Activated CD8-positive, alpha-beta memory T cell treated with anti-CD3 and anti-CD28 coated beads, Interleukin-2, amount 50 U/mL, for 48 hours (primary cell): Measurements from ENCODE around the gene NMNAT2.
"Not testable (repeated sequence)": the region's sequence is repeated elsewhere in the genome, so short reads cannot be mapped to it uniquely, and the experiment has no call there.

ENCODE experiments used
- DNase-seq: peaks from one replicate; pipeline ENCODE4 v3.0.0-alpha.2; 2020

NMNAT2 gene

DNA sequence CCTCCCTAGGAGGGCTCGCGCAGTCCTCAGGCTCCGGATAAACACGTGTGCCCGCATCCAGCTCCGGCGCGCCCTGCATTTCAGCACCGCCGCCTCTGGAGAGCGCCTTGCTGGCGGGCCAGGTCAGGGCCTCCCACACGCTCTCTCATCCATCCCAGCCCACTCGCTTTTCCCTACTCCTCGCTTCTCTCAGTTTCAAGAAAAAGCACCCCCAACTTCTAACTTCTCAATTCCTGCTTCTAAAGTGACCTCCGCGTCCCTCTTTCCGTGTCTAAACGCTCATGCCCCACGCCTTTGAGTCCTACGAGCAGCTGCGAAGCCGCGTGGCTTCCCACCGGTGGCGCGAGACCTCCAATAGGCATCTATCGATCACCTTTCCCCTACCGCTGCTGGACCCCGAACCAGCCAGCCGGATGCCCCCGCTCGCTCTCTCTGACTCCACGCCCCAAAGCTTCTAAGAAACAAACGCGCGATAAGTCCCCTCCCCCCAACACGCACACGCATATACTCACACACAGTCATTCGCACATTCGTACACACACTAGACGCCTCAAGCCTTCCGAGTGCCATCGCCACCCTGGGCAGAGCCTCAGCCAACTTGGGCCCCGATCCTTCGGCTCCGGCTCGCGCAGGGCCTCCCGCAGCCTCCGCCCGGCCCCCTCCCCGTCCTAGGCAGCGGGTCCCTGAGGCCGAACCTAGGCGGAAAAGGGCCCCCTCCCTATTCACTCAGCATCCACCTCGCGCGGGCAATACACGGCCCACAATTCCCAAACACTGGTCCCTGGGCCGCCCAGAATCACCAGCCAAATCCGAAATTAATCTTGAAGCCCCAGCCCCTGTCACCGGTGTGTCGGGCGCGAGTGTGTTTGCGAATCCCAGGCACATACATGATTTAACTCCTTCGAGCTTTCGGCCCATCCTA is 1.1 kb downstream of the NMNAT2 start:
- DNase-seq, result peak; percentile 70

DNA sequence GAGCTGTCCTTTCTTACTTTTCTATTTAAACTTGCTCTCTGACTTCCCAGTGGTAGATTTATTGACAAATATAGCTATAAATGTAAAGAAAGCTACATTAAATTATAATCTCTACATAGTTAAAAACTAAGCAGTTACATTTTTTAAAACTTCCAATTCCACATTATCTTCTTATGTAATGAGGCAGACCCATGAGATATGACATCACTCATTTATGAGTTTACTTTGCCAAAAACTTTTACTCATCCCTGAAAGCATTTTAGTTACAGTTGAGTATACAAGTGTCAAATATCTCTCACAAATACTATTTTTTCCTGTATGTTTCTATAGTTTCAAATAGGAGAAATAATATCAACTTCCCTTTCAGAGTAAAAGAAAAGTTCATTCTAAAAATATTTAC is 3.8 kb downstream of the NMNAT2 start:
- DNase-seq, result no peak

DNA sequence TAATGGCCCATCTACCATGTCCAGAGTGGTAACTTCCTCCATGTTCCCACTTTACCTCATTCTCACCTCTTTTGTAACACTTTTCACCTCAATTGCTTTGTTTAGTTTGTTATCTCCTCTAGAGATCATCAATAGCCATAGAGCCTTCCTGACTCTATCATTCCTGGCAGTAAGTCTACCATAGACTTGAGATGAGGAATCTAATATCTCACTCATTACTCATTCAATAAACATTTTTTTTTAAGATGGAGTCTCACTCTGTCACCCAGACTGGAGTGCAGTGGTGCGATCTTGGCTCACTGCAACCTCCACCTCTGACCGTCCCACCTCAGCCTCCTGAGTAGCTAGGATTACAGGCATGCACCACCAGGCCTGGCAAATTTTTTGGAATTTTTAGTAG is 7.1 kb downstream of the NMNAT2 start:
- DNase-seq, result no peak

DNA sequence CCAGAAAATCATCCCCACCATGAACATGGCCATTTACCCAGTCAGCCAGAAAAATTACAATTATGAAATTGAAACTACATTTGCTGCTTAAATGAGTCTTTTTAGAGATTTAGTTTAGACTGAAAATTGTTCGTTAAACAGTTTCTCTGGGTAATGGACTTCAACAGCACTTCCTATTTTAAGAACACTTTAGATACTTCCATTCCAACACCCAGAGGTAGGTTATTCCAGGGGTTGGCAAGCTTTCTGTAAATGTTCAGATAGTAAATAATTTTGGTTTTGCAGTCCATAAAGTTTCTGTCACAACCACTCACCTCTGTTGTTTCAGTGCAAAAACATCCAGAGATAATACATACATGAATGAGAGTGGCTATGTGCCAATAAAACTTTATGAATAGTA is 10.2 kb downstream of the NMNAT2 start:
- DNase-seq, result no peak

DNA sequence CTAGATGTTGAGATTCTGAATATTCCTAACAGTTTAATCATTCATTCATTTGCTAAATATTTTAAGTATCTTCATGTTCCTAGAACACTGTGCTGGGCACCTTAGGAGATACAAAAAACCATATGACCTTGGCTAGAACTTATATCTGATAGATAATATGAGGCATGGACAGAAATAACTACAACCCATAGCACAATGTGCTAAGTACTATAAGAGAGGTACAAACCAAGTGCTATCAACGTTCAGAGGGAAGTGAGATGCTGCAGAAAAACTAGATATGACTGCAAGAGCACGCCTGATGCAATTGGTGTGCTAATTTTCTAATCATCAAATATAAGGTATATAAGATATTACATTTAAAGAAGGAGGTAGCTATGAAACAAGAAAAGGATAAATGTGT is 10.7 kb downstream of the NMNAT2 start:
- DNase-seq, result no peak

DNA sequence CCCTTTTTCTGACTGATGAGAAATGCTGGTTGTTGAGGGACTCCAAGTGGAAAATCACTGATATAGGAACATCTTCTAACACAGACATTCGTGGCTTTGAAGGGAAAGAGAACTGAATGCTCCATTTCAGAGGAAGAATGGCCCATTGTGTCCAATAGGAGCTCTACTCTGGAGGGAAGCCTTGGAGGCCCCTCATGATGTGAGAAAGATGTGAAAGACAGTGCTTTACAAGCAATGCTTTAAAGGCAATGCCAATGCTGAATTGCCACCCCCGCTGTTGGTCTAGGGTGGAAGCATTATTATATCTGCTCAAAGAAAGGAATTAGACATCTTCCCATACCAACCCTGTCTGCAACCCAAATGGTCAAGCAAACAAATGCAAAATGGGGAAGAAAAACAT is 13.7 kb downstream of the NMNAT2 start:
- DNase-seq, result no peak

DNA sequence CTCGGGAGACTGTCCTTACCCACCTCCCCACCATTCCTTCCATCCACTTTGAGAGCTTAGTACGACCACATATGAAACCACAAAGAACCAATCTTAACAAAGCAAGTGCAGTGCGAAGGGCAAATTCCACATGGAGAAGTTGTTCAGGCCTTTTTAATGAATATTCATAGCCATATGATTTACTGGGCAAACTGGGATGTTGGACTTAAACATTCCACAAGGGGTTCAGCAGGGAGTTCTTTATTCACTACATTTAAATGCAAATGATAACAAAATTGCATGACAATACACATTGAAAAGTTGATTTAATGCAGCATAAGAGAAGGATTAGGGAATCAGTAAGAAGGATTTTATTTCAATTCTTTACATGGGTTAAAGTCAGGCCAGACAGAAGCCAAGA is 14.7 kb downstream of the NMNAT2 start:
- DNase-seq, result no peak

DNA sequence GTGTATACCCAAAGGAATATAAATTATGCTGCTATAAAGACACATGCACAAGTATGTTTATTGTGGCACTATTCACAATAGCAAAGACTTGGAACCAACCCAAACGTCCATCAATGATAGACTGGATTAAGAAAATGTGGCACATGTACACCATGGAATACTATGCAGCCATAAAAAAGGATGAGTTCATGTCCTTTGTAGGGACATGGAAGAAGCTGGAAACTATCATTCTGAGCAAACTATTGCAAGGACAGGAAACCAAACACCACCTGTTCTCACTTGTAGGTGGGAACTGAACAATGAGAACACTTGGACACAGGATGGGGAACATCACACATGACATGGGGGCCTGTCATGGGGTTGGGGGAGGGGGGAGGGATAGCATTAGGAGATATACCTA is 16.6 kb downstream of the NMNAT2 start:
- not testable (repeated sequence) for DNase-seq

DNA sequence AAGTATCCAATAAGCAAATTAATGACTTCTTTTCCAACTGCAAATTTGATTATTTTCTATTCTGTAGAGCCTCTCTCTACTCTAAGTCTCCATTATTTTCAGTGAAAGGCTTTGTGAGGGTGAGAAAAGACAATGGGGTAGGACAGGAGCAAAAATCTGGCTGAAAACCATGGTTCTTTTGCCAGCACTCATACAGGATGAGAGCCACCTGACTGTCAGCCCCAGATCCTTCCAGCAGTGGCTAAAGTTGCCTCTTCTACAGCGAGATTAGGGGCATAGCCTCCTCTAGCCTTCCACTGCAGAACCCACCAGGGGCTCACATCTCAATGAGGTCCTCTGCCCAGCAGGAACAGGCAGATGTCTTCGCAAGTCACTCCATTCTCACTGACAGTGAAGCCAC is 23.7 kb downstream of the NMNAT2 start:
- no peak for DNase-seq

DNA sequence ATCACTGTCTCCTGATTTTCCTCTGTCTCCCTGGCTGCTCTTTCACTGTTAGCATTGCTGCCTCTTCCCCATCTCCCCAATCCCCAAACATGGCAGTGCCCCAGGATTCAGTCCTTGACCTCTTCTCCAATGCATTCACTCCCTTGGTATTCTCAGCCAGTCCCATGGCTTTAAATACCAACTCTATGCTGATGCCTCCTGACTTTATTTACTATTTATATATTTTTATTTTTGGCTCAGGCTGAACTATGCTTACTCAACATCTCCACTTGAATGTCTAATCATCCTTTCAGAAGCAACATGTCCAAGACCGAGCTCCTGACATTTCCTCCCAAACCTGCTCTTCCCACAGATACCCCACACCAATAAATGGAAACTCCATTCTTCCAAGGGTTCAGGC is 26.3 kb downstream of the NMNAT2 start:
- no peak for DNase-seq

DNA sequence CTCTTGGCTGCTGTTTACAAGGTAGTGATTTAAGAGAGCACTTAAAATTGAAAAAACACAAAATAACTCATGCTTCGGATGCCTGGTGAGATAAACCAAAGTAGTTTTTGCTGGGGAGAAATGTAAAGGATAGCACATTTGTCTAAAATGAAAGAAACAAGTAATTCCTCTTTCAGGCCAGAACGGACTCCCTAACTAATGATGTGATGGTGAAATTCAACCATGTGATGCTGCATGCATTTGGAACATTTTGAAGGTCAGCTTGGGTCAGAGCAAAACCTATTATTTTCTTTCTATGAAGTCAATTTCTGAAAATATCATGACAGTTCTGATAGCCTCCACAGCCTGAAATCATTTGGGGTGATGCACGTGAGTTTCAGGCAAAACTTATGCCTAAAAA is 27.6 kb downstream of the NMNAT2 start:
- DNase-seq, result no peak

DNA sequence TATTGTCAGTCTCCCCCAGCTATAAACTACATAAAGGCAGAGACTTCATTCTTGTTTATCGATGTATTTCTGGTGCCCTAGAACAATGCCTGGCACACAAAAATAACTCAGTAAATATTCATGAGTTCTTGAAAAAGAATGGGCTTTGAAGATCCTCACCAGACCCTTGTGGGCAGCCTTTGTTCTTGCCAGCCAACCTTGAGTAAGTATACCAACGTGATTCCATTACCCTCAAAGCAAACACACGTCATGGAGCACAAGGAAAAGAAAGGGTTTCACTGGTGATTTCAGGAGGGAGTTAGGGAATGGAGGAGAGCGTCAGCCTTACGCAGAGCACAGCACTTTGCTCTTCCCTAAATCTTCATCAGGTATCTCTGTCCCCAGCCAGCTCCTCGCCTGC is 29.4 kb downstream of the NMNAT2 start:
- DNase-seq, result no peak

DNA sequence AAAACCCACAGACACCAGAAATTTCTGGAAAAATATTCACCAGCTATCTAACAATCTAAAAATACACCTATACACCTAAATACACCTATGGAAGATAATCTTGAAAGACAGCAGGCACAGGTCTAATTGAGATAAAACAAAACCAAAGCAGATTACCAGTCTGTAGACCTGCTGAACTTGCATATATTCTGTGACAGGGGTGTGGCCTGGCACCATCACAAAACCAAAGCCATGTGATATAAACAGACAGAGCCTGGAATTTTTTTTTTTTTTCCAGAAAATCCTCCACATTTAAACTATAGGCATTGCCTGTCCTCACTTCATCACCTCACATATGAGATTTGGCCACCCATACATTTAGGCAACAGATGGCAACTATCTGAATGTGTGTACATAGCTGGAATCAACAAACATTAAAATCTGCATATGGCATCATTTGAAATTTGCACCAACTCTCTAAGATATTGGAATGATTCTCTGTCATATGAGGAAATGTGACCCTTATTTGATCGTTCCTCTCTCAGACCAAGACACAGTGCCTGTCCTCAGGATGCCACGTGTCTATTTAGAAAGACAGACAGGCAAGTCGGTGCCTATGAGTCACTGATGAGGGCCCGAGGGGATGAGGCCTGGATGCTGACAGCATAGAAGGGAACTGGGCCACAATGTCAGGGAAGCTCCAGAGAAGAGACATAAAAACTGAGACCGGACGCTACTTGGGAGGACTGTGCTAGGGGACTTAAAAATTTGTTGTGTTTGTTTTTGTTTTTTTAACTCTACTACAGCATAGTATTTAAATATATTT is 32.6 kb downstream of the NMNAT2 start:
- DNase-seq, result no peak

DNA sequence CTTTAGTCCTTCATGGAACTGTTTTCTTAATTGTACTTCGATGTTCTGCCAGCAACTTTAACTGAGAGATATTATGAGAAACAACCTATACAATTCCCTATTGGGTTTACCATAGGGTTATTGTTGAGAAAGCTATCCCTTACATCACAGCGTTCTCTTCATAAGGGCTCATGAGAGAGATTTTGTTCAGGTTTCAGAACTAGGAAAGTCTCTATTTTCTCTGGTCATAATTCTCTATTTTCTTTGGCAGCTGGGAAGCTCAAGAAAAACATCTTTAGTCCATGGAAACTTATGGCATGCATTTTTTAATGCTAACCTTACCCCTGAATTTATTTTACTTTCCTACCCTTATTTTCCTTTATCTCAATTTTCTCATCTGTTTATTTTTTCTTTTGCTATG is 38.2 kb downstream of the NMNAT2 start:
- DNase-seq, result no peak

DNA sequence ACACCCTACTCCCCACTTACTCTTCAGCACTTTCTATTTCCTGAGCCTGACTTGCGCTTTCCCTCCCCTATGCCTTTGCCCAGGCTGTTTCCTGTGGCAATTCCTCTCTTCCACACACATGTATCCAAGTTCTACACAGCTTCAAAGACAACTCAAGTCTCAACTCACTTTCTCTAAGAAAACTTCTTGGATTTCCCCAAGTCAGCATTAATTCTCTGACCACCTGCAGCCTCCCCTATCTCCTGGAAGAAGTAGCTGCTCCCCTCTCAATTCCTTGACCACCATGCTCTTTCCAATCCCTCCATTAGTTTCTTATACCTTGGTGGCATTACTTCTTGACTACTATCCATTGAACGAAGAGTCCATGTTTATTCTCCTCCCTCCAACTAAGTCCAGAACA is 42.8 kb downstream of the NMNAT2 start:
- DNase-seq, result no peak

DNA sequence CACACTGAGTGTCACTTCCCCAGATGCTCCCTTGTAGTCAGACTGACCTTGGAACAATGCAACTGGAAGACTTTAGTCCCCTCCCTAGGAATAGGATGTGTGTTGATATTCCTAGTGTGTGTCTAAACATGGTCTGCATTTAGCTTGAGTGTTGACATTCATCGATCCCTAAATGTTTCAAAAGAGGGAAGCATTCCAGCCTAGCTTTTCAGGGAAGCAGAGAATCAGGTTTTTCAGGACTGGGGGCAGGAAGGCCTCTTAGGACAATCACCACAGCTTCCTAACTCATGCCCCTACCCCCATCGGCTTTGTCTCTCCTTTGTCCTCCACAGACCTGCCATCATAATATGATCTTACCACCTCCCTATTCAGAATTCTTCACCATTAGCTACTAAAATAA is 43.4 kb downstream of the NMNAT2 start:
- no peak for DNase-seq

DNA sequence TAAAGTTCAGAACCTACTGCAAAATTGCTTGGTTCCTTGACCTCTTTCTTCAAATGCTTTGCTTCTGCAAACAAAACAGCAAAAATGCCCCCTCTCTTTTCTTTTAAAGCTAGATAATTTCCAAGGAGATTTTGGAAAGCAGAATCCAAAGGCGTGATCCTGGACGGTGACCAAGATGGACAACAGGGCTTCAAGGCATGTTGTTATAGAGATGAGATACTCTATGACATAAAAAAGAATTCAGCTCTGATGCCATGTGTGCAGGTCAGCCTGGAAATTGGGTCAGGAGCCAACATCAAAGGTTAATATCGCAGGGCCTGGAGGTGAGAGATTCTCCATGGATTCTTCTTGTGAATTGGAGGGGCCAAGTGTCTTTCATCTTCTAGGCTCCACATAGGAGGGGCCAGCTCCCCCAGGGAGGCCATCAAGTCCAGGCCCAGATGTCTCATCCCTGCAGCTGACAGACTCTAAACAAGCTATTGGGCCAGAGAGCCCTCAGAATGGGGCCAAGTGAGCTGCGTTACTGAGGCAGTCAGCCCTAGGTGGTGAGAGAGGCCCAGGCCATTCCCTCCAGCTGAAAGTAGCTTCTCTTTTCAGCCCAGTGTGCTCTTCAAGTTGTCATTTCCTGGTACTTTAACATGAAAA is 45.5 kb downstream of the NMNAT2 start:
- DNase-seq, result no peak

DNA sequence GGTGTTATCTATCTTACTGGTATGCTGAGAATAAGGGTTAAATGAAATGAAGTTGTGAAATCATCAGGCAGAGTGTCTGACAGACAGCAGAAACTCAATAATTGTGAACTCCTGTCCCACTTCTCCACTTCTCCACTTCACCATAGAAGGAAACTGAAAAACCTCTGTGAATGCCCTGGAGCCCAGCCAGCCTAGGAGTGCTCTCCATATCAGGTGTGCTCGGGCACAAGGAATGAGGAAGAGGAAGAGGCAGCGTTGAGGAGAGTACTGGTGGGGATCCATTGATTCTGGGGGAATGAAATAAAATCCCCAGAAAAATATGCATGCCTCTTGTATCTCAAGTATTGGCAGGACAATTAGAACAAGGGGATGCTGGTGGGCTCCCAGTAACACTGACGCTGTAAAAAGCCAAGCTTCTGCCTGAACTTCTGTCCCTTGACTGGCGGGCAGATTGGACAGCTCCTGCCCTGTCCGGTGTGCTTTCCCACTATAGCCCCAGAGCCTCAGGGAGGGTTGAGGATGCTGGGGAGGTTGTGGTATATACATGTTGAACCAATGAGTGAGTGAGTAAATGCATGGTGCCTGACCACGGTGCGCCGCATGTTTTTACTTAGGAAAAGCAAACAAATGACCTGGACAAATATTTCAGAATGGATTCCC is 47.7 kb downstream of the NMNAT2 start:
- DNase-seq, result no peak

DNA sequence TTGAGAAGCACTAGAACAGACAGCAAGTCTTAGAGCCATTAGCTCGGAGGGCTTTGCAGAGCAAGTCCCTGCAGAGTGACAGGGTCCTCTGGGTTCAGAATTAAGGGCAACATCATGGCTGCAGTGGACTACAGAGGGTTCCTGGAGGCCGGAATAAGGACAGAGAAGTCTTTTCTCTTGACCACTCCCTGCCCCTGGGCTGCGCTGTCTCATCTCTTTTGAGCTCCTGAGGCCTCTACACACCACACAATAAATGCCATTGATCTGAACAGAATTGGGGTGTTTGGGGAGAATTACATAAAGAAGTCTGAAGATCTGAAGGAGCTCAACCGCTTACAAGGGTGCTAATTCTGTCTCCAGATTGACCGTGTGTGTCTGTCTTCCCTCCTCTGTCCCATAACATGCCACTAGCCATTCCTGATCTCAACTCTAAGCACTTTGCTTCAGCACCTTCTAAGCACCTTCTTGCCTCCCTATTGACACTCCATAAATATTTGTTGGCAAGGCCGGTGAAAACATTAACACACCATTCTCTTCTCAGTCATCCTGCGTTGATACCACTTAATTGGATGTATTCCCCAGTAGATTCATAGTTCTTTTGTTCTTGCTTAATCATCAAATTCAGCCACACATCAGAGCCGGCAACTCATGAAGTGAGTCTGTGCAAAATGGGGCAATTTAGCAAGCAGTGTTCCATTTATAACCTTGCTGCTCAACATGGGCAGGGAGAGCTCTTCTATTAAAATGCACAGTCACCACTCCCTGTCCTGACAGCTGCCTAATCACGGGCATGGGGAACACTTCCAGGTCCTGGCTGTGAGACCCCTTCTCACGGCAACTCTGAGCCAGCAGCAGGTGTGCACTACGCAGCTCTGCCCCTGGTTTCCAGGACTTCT is 49.7 kb downstream of the NMNAT2 start:
- no peak for DNase-seq

DNA sequence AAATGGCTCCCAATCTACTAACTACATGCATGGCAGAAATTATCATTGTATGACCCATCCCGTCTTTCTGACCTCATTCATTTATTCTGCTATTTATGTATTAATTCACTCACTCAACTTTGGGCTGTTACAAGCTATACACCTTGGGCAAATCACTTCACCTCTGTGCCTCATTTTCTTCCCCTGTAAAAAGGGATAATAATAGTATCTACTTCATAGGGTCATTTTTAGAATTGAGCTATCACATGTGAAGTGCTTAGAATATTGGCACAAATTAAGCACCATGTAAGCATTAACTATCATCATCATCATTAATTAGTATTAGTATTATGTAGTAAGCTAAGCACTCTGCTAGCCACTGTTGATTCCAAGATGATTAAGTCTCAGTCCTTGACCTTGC is 52.1 kb downstream of the NMNAT2 start:
- no peak for DNase-seq

DNA sequence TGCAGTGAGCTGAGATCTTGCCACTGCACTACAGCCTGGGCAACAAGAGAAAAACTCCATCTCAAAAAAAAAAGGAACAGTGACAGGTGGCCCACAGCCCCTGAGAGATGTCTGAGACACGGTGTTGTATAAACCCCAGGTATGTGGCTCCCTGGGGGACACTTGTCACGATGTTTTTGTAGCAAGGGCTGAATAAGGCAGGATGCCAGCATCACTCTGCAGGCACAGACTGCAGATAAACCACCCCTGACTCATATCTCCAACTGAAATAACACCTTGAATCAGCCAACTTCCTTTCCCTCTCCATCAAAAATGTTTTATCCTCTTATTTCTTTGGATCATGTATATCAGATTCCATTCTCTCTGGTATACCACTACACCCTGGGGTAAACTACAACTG is 52.5 kb downstream of the NMNAT2 start:
- no peak for DNase-seq

DNA sequence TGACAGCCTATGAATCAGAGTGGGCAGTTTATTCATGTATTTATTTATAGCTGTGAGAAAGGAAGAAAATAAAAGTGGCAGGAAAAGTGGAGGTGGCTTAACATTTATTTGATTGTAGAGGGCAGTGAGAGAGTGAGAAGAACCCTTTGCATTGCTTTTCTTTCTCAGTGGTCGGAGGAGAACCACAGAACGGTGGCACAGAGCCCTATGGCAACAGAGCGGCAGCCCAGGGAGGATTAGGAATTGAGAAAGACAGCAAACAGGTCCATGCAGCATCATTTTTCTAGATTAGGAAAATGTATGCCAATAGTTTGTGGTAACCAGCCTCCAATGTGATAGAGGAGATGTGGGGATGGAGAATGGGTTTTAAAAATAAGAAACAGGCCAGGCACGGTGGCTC is 53.1 kb downstream of the NMNAT2 start:
- no peak for DNase-seq
